Thyroid gland (tissue), 4 donors: ENCODE results near the gene LCN12.
A peak's percentile ranks its signal among the peaks of the same experiment; 100 is the strongest.

Source experiments
- POLR2A ChIP-seq, 2 donors: fragments of 450-650 bp; IDR thresholded peaks; one replicate each; pipeline ENCODE4 v1.6.1; 2017; ENCODE audit warnings: antibody characterized with exemption in 2 of 2, mild to moderate bottlenecking in 2 of 2, moderate library complexity in 1 of 2
- TF ChIP-seq, protein P1 (sequence below), 6 experiments: fragments of 200-600 bp in 3 of 6; fragments of 450-650 bp in 3 of 6; sonication (generic) in 3 of 6; IDR thresholded peaks; one replicate each; pipeline ENCODE4 v1.5.1; 2016 to 2019; ENCODE audit warnings: antibody characterized with exemption in 6 of 6, mild to moderate bottlenecking in 2 of 6, inconsistent platforms in 1 of 6, moderate library complexity in 1 of 6

DNA sequence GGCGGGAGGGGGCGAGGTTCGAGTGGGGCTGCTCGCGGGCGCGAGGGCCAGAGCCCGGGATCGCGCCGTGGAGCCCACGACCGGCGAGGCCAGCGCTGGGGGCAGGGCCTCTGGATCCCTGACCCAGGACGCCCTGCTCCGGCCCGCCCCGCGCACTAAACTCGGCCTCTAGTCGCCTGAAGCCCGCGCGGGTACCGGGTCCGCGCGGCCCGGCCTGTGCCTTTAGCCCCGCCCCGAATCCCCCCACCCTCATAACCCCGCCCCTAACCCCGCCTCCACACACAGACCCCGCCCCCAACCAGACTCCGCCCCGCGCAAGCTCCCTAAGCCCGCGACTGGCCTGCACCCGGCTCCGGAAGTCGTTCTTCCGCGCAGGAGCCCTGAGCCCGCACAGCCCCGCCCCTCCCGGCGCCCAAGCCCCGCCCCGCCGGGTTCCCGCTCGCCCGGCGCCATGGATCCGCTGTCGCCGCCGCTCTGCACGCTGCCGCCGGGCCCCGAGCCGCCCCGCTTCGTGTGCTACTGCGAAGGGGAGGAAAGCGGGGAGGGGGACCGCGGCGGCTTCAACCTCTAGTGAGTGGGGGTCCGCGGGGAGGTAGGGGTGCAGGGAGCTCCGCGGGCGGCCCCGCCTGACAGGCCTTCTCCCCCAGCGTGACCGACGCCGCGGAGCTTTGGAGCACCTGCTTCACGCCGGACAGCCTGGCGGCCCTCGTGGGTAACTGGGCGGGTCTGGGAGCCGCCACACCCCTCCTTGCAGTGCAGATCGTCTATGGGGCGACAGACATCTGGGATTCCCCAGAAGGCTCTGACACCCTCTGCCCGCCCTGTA lies 40.1 kb downstream of the LCN12 start, which contains the start of gene PAXX:
- peak in 1 of 2 donors; percentile 53 for TF ChIP-seq POLR2A (IDR thresholded peaks at IDR 0.05)
- TF ChIP-seq, protein P1, sequence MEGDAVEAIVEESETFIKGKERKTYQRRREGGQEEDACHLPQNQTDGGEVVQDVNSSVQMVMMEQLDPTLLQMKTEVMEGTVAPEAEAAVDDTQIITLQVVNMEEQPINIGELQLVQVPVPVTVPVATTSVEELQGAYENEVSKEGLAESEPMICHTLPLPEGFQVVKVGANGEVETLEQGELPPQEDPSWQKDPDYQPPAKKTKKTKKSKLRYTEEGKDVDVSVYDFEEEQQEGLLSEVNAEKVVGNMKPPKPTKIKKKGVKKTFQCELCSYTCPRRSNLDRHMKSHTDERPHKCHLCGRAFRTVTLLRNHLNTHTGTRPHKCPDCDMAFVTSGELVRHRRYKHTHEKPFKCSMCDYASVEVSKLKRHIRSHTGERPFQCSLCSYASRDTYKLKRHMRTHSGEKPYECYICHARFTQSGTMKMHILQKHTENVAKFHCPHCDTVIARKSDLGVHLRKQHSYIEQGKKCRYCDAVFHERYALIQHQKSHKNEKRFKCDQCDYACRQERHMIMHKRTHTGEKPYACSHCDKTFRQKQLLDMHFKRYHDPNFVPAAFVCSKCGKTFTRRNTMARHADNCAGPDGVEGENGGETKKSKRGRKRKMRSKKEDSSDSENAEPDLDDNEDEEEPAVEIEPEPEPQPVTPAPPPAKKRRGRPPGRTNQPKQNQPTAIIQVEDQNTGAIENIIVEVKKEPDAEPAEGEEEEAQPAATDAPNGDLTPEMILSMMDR (IDR thresholded peaks at IDR 0.05), result peak in 1 of 6 experiments; percentile 12
